Measurements from ENCODE around the gene BRAF. TPM values are rescaled to one million over a fixed set of nuclear protein-coding genes. Genes with fewer than 3 reads are reported as not detected.

The BRAF gene
- total RNA-seq, 4 donors from 2014 or later = 33.1 to 56.0 (median 44.8) TPM

- Histone ChIP-seq H3K27me3 (no peaks in the 10 kb centered on the region), H3K9me3 (no peaks in the 10 kb centered on the region), H3K4me1 (peaks cover 0 to 47% (median 5%) of the 10 kb centered on the region in 3 donors), H3K4me3 (no peak overlapping the region), H3K36me3 (peaks cover 0 to 39% of the 10 kb centered on the region in 2 donors), H3K27ac (peak overlapping the region in 2 of 4 donors; percentile 86 to 87)
- ATAC-seq = peak; percentile 57
- WGBS, 2 donors (ENCODE audit: low coverage in 1 of 2) = 43 to 50% methylated on average over 6 to 7 of the region's 8 CpGs
- TF ChIP-seq, protein P1, sequence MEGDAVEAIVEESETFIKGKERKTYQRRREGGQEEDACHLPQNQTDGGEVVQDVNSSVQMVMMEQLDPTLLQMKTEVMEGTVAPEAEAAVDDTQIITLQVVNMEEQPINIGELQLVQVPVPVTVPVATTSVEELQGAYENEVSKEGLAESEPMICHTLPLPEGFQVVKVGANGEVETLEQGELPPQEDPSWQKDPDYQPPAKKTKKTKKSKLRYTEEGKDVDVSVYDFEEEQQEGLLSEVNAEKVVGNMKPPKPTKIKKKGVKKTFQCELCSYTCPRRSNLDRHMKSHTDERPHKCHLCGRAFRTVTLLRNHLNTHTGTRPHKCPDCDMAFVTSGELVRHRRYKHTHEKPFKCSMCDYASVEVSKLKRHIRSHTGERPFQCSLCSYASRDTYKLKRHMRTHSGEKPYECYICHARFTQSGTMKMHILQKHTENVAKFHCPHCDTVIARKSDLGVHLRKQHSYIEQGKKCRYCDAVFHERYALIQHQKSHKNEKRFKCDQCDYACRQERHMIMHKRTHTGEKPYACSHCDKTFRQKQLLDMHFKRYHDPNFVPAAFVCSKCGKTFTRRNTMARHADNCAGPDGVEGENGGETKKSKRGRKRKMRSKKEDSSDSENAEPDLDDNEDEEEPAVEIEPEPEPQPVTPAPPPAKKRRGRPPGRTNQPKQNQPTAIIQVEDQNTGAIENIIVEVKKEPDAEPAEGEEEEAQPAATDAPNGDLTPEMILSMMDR (IDR thresholded peaks at IDR 0.05) = peak in 3 of 4 experiments; percentile 32 to 60 (median 52)
- TF ChIP-seq POLR2AphosphoS5 (IDR thresholded peaks at IDR 0.05) = peak; percentile 38
- no peak for TF ChIP-seq EP300 (IDR thresholded peaks at IDR 0.05)
These were observed 249.6 kb downstream of the BRAF start for GRCh38 chr7:140674899-140675701.

DNA sequence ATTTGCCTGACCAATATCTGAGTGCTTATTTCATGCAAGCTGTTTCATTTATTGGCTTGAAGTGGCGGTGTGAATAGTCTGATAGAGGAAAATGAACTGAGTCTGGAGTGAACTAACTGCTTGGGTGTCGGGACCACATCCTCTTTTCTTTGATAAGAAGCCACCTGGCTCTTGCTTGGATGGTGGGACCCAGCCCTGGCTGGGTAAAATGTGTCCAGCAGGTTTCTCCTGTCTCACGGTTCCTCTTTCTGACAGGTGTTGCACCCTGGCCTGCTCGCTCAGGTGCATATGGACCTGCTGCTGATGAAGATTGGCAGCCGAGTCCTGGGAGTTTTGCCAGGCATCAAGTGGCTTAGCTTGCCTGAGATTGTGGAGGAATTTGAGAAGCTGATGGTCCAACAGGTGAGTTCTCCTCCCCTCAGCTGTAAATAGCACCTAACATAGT is 250.4 kb downstream of the BRAF start:
- Histone ChIP-seq H3K4me3 (no peak overlapping the region), H3K36me3 (peaks cover 0 to 32% of the 10 kb centered on the region in 2 donors), H3K9me3 (no peaks in the 10 kb centered on the region), H3K4me1 (peaks cover 0 to 47% (median 5%) of the 10 kb centered on the region in 3 donors), H3K27ac (peak overlapping the region in 3 of 4 donors; percentile 86 to 90 (median 87)), H3K27me3 (no peaks in the 10 kb centered on the region)
- no peak for TF ChIP-seq POLR2A (IDR thresholded peaks at IDR 0.05)
- ATAC-seq = no peak
- 83% methylated on average over 5 of the region's 5 CpGs; no CpG with 5 or more reads in 1 of the 2 donors for WGBS, 2 donors (ENCODE audit: low coverage in 1 of 2)

DNA sequence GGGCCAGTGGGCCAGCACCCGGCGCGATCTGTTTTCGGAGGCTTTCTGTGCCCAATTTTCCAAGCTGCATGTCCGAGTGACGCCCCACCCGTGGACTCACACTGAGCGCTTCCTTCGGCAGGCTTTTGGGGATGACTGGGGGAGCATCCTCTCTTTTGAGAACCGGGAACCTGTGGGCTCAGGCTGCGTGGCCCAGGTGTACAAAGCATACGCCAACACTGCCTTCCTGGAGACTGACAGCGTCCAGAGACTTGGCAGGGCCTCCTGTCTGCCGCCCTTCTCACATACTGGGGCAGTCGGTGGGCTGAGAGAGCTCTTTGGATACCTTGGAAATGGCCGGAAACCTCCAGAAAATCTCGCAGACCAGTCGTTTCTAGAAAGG is 251.0 kb downstream of the BRAF start:
- peaks cover 0 to 26% of the 10 kb centered on the region in 2 donors for H3K36me3 ChIP-seq
- no peak for ATAC-seq
- 8% methylated on average over 7 of the region's 18 CpGs; no CpG with 5 or more reads in 1 of the 2 donors for WGBS, 2 donors (ENCODE audit: low coverage in 1 of 2)
- H3K27ac ChIP-seq = peak overlapping the region; percentile 27 to 90 (median 86)
- peaks cover 0 to 47% (median 5%) of the 10 kb centered on the region in 3 donors for H3K4me1 ChIP-seq
- TF ChIP-seq EP300 (IDR thresholded peaks at IDR 0.05) (no peak), POLR2AphosphoS5 (IDR thresholded peaks at IDR 0.05) (no peak), POLR2A (IDR thresholded peaks at IDR 0.05) (no peak)
- TF ChIP-seq, protein P1 (IDR thresholded peaks at IDR 0.05) = no peak
- H3K27me3 ChIP-seq = no peaks in the 10 kb centered on the region
- H3K4me3 ChIP-seq = peak overlapping the region; percentile 58 to 68
- H3K9me3 ChIP-seq = no peaks in the 10 kb centered on the region

DNA sequence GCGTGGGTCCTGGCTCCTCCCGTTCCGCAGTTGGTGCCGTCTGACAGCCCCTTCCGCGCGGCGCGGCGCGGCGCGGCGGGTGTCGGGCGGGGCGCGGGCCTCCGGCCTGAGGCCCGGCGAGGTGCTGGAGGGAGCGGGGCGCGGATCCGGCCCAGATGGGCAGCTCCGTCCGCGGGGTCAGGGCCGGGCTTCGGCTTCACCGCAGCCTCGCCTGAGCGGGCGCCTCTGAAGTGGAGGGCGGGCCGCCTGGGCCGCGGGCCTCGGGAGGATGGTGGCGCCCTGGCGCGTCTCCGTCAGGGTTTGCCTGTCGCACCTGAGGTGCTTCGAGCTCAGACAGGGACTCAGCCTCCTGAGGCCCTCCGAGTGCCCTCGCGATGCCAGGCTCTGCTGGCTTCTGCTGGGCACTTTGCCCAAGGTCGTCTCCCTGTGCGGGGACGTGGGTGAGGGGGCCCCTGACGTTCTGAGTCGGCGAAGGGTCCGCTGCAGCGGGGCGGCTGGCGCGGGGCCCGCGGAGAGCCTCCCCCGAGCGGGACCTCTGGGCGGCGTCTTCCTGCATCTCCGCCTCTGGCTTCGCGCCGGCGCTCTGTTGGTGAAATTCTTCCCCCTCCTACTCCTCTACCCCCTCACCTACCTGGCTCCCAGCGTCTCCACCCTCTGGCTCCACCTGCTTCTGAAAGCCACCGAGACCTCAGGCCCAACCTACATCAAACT is 251.5 kb downstream of the BRAF start:
- 0% methylated on average over 8 of the region's 72 CpGs; no CpG with 5 or more reads in 1 of the 2 donors for WGBS, 2 donors (ENCODE audit: low coverage in 1 of 2)
- no peaks in the 10 kb centered on the region for H3K27me3 ChIP-seq
- no peaks in the 10 kb centered on the region for H3K9me3 ChIP-seq
- ATAC-seq = peak; percentile 68
- H3K36me3 ChIP-seq = peaks cover 0 to 20% of the 10 kb centered on the region in 2 donors
- H3K4me1 ChIP-seq = peaks cover 0 to 47% (median 5%) of the 10 kb centered on the region in 3 donors
- TF ChIP-seq POLR2A (IDR thresholded peaks at IDR 0.05) (no peak), POLR2AphosphoS5 (IDR thresholded peaks at IDR 0.05) (no peak), EP300 (IDR thresholded peaks at IDR 0.05) (no peak)
- TF ChIP-seq, protein P1 (IDR thresholded peaks at IDR 0.05) = peak in 1 of 4 experiments; percentile 4
- peak overlapping the region; percentile 27 to 90 (median 86) for H3K27ac ChIP-seq
- peak overlapping the region; percentile 58 to 68 for H3K4me3 ChIP-seq

DNA sequence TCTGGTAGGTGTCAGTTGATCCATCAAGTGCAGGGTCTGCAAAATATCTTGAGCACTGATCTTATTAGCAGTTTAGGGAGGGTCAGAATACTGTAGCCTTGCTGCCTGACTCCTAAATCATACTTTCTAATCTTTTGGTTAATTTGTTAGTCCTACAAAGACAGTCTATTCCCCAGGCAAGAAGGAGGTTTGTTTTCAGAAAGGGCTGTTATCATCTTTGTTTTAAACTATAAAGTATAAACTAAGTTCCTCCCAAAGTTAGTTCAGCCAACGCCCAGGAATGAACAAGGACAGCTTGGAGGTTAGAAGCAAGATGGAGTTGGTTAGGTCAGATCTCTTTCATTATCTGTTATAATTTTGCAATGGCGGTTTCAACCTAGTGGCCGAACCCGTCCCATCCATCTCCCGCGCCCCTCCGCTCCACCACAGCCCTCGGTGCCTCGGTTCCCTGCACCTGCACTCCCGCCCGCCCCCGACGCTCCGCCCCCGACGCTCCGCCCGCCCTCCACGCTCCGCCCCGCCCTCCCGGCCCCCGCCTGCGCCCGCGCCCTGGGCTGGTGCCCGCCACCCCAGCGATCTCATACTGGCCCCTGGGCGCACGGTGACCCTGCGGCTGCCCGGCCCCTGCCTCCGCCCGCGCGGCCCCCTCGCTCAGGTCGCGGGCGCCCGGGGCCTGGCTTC is 252.2 kb downstream of the BRAF start, which contains the start of gene ADCK2:
TSS of gene ADCK2 (plus strand) at position 564 of the 681 bp plus-strand sequence. CDS start 386 bp downstream, outside the sequence.
- peak within 1 kb of the TSS; percentile 58 to 68 for H3K4me3 ChIP-seq
- H3K4me1 ChIP-seq = peaks cover 0 to 47% (median 5%) of the 10 kb centered on the region in 3 donors
- peak; percentile 80 for ATAC-seq
- TF ChIP-seq, protein P1 (IDR thresholded peaks at IDR 0.05) = no peak
- peak; percentile 46 for TF ChIP-seq POLR2A (IDR thresholded peaks at IDR 0.05)
- 3% methylated on average over 6 to 9 of the region's 41 CpGs for WGBS, 2 donors (ENCODE audit: low coverage in 1 of 2)
- no peaks in the 10 kb centered on the region for H3K9me3 ChIP-seq
- peak within 1 kb of the TSS; percentile 27 to 90 (median 86) for H3K27ac ChIP-seq
- H3K36me3 ChIP-seq = peaks cover 0 to 13% of the 10 kb centered on the region in 2 donors
- no peaks in the 10 kb centered on the region for H3K27me3 ChIP-seq
